Mucosa of descending colon (tissue), 3 donors: ENCODE measurements around the gene ASB2. TPM values are rescaled to one million over a fixed set of nuclear protein-coding genes. Genes with fewer than 3 reads are reported as not detected.

Experiments
- ATAC-seq: fragments of 200-7000 bp; cut with Tn5 transposase; one replicate; pipeline ENCODE4 v1.9.1; 2020; ENCODE audit warnings: mild to moderate bottlenecking, moderate library complexity
- DNase-seq, 3 donors: peaks; one replicate each; pipeline ENCODE4 v3.0.0-alpha.2; 2020
- H3K36me3 ChIP-seq: fragments of 200-600 bp; one replicate; pipeline ENCODE4 v1.8.0; 2021; ENCODE audit warnings: low read depth, mild to moderate bottlenecking
- H3K4me1 ChIP-seq: fragments of 200-600 bp; one replicate; pipeline ENCODE4 v1.8.0; 2021; ENCODE audit warnings: low read depth, mild to moderate bottlenecking
- H3K4me3 ChIP-seq: fragments of 200-600 bp; one replicate; pipeline ENCODE4 v1.8.0; 2021; ENCODE audit warnings: mild to moderate bottlenecking
- H3K9me3 ChIP-seq: fragments of 200-600 bp; one replicate; pipeline ENCODE4 v1.8.0; 2021; ENCODE audit warnings: mild to moderate bottlenecking
- CTCF ChIP-seq: fragments of 200-600 bp; IDR thresholded peaks from one replicate; pipeline ENCODE4 v1.8.0; 2022; ENCODE audit warnings: antibody characterized with exemption, mild to moderate bottlenecking
- intact Hi-C, 2 donors: fragments of 100-400 bp; cut with DNase I in 1 of 2; cut with micrococcal nuclease in 1 of 2; formaldehyde crosslinking; loops; one replicate each; pipeline versions ENCODE4 v1.11.0 to v1.11.1; 2022; cut with DNase I, micrococcal nuclease
- total RNA-seq, 3 donors: library from RNA; stranded (reverse); fragmentation: NEBNext Ultra II Directional in 2 of 3; extraction: Animal tissue kit (Norgen Biotek cat#: 25700) in 2 of 3; gene quantifications; one replicate each; pipeline versions ENCODE4 v1.2.1 to v1.2.4, GENCODE V29; 2021 to 2023
- donor health status: DM: no; HTN: no; CAD: no; lungs with moderate emphysema.
- donor health status: DM: no; HTN: no; CAD: no.
- donor health status: DM: no; HTN: yes; CAD: no.

Gene ASB2
- total RNA-seq, 3 donors from 2014 or later = 5.2 to 89.1 (median 8.8) TPM

GRCh38 chr14:93960108-93960475 lies 16.3 kb downstream of the ASB2 start:
- Histone ChIP-seq H3K36me3 (no peaks in the 10 kb centered on the region), H3K4me3 (no peak overlapping the region), H3K9me3 (no peaks in the 10 kb centered on the region), H3K4me1 (peaks cover 11% of the 10 kb centered on the region)
- no peak for TF ChIP-seq CTCF
- intact Hi-C loops = no loop called here
- ATAC-seq (no peak), DNase-seq (no peak)

- ATAC-seq (peak; percentile 78), DNase-seq (peak; percentile 66 to 91 (median 73))
- H3K4me3 ChIP-seq = no peak overlapping the region
- no peak for TF ChIP-seq CTCF
- no peaks in the 10 kb centered on the region for H3K9me3 ChIP-seq
- peaks cover 12% of the 10 kb centered on the region for H3K4me1 ChIP-seq
- no peaks in the 10 kb centered on the region for H3K36me3 ChIP-seq
- intact Hi-C loops = no loop called here
Measured at GRCh38 chr14:93959239-93960107, 16.9 kb downstream of the ASB2 start.

- Histone ChIP-seq H3K4me3 (no peak overlapping the region), H3K36me3 (no peaks in the 10 kb centered on the region), H3K9me3 (no peaks in the 10 kb centered on the region), H3K4me1 (peaks cover 14% of the 10 kb centered on the region)
- ATAC-seq (no peak), DNase-seq (no peak)
- intact Hi-C loops = no loop called here
- no peak for TF ChIP-seq CTCF
Measured at GRCh38 chr14:93958567-93959238, 17.7 kb downstream of the ASB2 start.

GRCh38 chr14:93957751-93958566 lies 18.4 kb downstream of the ASB2 start:
- ATAC-seq = no peak
- DNase-seq = no peak
- TF ChIP-seq CTCF = no peak
- Histone ChIP-seq H3K4me3 (no peak overlapping the region), H3K9me3 (no peaks in the 10 kb centered on the region), H3K4me1 (peaks cover 14% of the 10 kb centered on the region), H3K36me3 (no peaks in the 10 kb centered on the region)
- intact Hi-C loops = no loop called here

GRCh38 chr14:93957333-93957710 lies 19.0 kb downstream of the ASB2 start:
- intact Hi-C loops = no loop called here
- no peaks in the 10 kb centered on the region for H3K36me3 ChIP-seq
- TF ChIP-seq CTCF = no peak
- ATAC-seq (no peak), DNase-seq (no peak)
- H3K4me3 ChIP-seq = no peak overlapping the region
- H3K4me1 ChIP-seq = peaks cover 14% of the 10 kb centered on the region
- no peaks in the 10 kb centered on the region for H3K9me3 ChIP-seq
